GM15510 (cell line): ENCODE data around the gene RALGPS2.

Source experiments
- POLR2A ChIP-seq: IDR thresholded peaks from 3 replicates; pipeline ENCODE4 v1.6.1; 2011; ENCODE audit warnings: borderline replicate concordance; ENCODE audit not compliant: insufficient read length; ENCODE audit errors: extremely low read depth

Gene RALGPS2

DNA sequence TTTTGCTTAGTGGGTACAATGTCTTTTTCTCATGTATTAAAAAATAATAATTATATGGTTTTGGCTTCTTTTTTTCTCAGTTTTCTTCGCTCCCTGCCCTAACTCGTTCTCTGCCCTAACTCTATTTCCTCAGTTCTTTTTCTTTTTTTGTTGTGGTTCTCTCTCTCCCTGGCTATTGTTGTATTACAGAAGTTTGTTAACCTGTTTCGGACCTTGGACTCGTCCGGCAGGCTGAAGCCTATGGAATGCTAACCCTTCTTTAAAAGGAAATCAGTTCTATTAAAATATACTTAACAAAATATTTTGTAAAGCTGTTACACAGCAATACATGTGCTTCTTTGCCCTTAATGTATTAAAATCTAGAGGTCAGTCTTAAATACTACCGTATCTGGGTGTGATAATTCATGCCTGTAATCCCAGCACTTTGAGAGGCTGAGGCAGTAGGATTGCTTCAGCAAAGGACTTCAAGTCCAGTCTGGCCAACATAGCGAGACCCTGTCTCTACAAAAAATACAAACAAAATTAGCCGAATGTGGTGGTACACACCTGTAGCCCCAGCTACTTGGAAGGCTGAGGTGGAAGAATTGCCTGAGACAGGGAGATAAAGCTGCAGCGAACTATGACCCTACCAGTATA, 81.7 kb downstream of the RALGPS2 start:
- no peak for TF ChIP-seq POLR2A

DNA sequence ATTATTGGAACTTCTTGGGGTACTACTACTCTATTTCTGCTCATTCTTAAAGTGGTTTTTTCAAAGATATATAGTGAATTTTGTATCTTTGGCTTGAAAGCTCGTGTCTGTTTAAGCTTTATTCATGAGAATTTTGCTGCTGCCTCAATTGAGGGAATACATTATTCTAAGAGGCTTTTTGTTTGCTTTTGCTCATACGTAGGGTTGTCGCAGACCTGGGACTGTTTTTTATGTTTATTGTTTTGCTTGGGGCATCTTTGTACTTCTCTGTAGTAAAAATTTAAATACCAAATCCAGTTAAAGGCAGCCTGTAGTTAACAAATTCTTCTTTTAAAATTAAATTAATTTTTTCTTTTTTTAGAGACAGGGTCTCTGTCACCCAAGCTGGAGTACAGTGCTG, 83.5 kb downstream of the RALGPS2 start:
- no peak for TF ChIP-seq POLR2A

DNA sequence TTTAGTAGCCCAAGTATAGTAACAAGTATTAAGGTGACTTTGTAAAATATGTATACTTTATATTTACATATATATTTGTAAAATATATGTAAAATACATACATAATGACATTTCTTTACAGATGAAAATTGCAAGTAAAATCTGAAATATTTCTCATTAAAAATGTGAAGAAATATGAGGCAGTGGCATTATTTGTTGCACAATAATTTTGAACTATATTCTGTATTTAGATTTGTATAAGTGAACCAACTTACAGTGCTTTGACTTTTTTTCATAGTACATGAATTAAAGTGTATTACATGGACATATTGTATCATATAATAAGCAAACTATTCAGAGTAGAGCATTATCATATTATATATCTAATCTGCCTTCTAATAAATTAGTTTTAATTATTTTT, 85.5 kb downstream of the RALGPS2 start:
- no peak for TF ChIP-seq POLR2A

DNA sequence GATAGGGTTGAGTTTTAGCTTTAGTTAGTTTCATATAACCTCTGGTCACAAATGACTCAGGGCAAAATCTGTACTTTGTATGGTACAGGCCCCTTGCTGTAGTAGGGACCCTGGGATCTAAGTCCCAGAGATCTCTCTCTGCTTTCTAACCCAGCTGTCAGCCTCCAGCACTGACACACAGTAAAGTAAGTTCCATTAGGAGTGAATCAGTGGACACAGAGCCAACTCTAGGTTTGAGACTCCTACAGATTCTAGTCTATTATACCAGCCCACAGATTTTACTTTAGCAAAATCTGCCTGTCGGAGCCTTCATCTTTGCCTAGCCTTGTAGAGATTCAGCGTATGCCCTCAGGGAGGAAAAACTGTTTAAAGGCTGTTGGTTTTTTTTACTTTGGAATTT, 93.4 kb downstream of the RALGPS2 start:
- TF ChIP-seq POLR2A, result no peak

DNA sequence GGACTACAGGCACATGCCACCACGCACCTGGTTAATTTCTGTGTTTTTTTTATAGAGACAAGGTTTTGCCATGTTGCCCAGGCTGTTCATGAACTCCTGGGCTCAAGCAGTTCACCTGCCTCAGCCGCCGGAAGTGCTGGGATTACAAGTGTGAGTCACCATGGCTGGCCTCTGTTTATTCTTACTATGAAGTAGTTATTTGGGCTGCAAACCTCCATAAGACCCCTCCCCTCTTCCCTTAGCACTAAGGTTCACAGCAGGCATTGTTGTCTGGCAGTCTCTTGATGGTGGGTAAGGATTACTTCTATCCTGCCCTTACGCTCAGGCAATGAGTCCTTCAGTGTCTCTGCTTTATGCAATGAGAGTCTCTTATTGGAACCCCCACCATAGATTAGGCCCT, 94.1 kb downstream of the RALGPS2 start:
- TF ChIP-seq POLR2A, result no peak

DNA sequence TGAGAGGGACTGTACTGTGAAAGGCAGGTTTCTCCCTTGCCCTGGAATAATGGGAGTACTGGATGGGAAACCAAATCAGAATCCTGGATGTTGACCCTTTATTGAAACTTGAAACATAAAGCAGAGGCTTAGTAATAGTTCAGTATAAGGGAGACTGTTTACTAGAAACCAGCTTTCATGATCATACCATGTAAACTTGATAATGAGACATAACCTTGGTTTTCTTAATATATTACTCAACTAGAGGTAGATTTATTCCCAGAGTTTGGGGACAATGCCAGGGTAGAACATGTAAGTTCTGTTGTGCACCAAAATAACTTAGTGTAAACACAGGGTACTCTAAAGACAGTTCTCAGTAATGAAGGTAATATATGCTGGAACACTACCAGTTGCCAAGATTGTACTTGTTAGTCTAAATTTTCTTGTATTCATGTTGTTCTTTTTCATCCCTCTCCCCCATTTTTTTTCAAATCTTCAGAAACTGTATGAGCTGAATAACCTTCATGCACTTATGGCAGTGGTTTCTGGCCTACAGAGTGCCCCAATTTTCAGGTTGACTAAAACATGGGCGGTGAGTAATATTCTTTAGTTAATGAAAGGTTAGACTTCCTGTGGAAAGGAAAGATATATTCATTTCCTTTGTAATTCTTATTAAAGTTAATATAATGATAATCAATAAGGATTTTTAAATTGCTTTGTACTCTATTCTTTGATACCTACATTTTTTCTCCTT, 96.3 kb downstream of the RALGPS2 start:
- no peak for TF ChIP-seq POLR2A

DNA sequence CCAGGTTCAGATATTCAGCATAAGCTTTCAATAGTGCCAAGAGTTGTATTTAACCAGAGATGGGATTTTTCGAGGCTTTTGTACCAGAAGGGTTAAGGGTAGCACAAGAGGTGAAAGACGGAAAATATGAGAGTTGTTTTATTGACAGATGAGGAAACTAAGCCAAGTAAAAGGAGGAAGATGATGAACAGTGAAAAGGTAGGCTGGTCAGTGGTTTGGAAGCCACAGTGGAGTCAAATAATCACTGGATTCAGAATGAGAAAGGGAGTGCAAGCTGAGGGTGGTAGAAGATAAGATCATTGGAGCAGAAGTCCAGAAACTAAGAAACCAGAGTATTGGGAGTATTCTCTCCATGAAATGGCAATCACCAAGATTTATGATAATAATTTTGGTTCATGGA, 100.1 kb downstream of the RALGPS2 start:
- no peak for TF ChIP-seq POLR2A

DNA sequence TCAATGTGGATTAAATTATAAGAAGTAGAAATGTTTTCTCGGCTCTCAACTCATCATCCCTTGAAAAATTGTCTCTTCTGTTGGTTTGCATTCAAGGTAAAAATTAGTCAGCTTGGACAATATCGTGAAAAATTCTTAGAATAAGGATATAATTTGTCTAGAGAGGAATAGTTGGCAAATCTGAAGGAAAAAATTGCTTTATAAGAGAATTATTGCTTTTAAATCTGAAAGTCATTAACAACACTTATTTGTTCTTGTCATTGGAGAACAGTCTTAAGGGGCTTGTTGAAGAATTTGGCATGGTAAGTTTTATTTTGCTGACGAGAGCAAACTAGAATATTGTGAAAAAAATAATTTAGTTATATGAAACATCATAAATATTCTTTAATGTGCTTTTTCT, 119.4 kb downstream of the RALGPS2 start:
- no peak for TF ChIP-seq POLR2A

DNA sequence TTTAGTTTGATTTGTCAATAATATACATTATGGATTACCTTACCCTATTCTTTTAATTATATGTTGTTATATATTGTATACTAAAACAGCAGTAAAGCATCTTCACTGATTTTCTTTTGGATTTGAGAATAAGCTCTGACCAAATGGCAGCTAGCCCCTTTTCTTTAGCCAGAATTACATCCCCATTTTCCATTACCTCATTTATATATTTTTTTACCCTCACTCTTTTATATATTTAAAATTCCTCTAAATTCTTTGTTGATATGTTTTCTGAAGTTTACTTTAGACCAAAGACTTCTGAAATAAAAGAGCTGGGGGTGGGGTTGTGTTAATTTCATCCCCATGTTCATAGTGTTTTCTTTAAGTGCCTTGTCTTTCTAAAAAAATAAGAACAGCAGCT, 121.3 kb downstream of the RALGPS2 start:
- TF ChIP-seq POLR2A, result no peak

DNA sequence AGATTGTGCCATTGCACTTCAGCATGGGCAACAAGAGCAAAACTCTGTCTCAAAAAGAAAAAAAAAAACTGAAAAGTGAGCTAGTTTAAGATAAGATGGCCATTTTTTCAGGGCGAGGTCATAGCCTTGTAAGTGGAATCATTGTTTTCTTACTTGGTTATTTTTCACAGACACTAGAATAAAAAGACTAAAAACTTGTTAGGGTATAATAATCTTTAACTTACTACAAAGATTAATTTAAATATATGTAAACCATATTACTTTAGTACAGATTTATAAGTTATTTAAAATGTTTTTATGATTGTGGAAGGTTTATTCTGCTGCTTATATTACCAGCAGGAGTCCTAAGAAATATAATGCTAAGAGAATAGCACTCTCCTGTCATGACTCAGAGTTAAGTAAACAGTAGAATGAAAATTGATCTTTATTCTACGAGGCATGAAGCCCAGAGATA, 122.4 kb downstream of the RALGPS2 start:
- TF ChIP-seq POLR2A, result no peak

DNA sequence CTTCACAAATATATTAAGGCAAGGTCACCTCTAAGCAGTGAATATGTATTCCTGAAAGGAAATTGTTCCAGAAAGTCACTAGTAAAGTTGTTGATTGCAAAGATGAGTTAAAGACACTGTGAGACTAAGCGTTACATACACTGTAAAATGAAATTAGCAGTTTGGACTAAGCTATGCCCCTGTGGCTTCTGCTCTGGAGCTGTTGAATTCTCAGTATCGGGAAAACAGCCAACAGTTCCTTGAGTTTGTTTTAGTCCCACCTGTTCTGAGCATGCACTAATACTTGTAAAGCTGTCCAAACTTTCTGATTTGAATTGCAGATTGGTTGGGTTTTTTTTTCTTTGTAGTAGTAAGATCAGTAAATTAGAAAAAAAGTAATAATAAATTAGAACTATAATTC, 124.9 kb downstream of the RALGPS2 start:
- TF ChIP-seq POLR2A, result no peak

DNA sequence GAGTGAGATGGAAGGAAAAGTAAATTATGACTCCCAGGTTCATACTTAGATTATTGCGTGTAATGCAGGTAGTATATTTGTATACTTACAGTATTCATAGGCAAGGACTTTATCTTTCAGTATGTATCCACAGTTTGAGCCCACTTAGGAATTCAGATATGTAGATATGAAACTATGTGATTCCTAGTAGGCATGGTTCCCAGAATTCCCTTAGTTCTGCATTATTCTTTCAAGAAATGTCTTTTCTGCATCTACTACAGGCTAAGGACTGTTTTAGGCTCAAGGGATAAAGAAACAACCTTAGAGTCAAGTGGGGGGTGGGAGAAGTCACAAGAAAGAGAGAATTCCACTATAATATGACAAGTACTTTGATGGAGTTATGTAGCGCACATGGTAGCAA, 132.1 kb downstream of the RALGPS2 start:
- TF ChIP-seq POLR2A, result no peak

DNA sequence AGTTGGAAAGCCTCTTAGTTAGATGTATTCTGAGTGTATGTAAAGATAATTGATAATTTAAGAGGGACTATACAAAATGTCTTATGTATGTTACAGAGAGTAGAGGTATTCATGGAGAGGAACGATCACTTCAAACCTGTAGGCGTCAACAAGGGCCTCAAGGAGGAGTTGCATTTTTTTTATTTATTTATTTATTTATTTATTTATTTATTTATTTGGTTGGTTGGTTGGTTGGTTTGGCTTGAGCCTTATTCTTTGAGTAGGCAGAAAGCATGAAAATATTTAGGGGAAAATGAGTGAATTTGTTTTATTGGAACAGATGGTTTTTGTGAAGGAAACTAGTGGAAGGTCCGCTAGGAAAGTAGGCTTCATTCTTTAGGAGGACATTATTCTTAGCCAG, 137.4 kb downstream of the RALGPS2 start:
- TF ChIP-seq POLR2A, result no peak

DNA sequence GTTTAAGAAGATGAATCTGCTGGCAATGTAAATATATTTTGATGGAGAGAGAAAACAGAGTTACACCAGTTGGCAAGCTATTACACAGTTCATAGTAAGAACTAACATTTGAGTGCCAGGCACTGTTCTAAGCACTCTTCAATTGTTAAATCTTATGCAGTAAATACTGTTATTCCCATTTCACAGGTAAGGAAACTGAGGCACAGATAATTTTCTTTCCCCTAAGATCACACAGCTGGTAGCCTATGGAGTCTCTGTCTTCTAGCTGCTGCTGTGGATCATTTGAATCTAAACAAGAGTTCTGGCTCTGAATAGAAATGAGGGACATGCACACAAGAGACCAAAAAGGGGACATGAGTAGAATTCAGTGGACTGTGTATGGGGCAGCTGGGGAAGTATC, 137.8 kb downstream of the RALGPS2 start:
- TF ChIP-seq POLR2A, result no peak

DNA sequence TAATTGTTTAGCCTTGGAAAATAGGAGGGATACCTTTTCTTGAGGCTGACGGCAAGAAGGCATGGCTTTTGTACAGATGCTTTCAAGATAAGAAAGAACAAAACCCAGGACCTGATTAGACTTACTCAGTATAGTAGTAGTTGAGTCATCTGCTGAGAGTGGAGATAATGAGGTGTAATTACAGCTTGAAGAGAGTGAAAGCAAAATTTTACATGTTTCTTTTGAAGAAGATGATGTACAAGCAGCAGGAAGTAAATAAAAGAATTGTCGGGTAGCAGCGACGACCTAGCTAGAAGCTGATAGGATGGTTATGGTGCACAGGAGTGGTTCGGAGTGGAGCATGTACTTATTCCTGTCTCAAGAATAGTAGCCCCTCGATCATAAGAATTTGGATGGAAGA, 139.3 kb downstream of the RALGPS2 start:
- TF ChIP-seq POLR2A, result no peak

DNA sequence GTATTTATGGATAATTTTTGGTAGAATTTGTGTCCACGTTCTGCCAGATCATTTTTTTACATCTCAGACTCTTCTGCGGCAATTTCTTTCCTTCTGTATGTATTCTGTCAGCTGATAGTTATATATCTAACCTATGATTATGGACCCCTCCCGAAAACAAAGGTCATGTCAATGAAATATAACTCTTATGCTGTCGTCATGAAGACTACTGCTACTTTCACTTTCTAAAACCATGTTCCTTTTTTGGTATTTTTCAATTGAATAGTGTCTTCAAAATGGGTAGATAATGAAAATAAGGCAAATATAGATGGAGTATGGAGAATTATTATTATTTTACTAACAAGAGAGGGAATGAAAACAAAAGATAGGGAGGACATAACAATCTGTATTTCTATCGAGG, 142.6 kb downstream of the RALGPS2 start:
- TF ChIP-seq POLR2A, result no peak
